Colon (tissue), 2 donors: ENCODE results near the gene REPS1.

Experiments
- FAIRE-seq: peaks from 2 replicates; lab custom pipeline; 2012; peaks lifted over from hg19 to GRCh38; lab: Jason Lieb, UNC
- donor health status: control.
- donor health status: control.

Gene REPS1

GRCh38 chr6:138926579-138926978 lies 61.5 kb downstream of the REPS1 start:
- no peak for FAIRE-seq

- FAIRE-seq: no peak
Measured at GRCh38 chr6:138925806-138926205, 62.2 kb downstream of the REPS1 start.

GRCh38 chr6:138923561-138923960 lies 64.5 kb downstream of the REPS1 start:
- FAIRE-seq: no peak

- FAIRE-seq: no peak
Measured at GRCh38 chr6:138920906-138921305, 67.1 kb downstream of the REPS1 start.

- no peak for FAIRE-seq
Measured at GRCh38 chr6:138914701-138915100, 73.4 kb downstream of the REPS1 start.

- FAIRE-seq: no peak
Measured at GRCh38 chr6:138912308-138912707, 75.7 kb downstream of the REPS1 start.

- FAIRE-seq: no peak
Measured at GRCh38 chr6:138909975-138910374, 78.1 kb downstream of the REPS1 start.

- no peak for FAIRE-seq
Measured at GRCh38 chr6:138909511-138909910, 78.5 kb downstream of the REPS1 start.

- FAIRE-seq: no peak
Measured at GRCh38 chr6:138907167-138907566, 80.9 kb downstream of the REPS1 start.

- FAIRE-seq: no peak
Measured at GRCh38 chr6:138897031-138897430, 91.0 kb downstream of the REPS1 start.

- no peak for FAIRE-seq
Measured at GRCh38 chr6:138896104-138896756, 91.8 kb downstream of the REPS1 start.

- no peak for FAIRE-seq
Measured at GRCh38 chr6:138891255-138891986, 96.6 kb downstream of the REPS1 start.

- FAIRE-seq: no peak
Measured at GRCh38 chr6:138885156-138885819, 102.8 kb downstream of the REPS1 start.

GRCh38 chr6:138882369-138883017 lies 105.6 kb downstream of the REPS1 start:
- FAIRE-seq: no peak

GRCh38 chr6:138873191-138873590 lies 114.9 kb downstream of the REPS1 start:
- no peak for FAIRE-seq

GRCh38 chr6:138869398-138869797 lies 118.7 kb downstream of the REPS1 start:
- no peak for FAIRE-seq

GRCh38 chr6:138868181-138868580 lies 119.9 kb downstream of the REPS1 start:
- no peak for FAIRE-seq

- no peak for FAIRE-seq
Measured at GRCh38 chr6:138865480-138866109, 122.5 kb downstream of the REPS1 start.

GRCh38 chr6:138864343-138864890 lies 123.6 kb downstream of the REPS1 start:
- no peak for FAIRE-seq

- FAIRE-seq: no peak
Measured at GRCh38 chr6:138863321-138863720, 124.7 kb downstream of the REPS1 start.

GRCh38 chr6:138862456-138862855 lies 125.6 kb downstream of the REPS1 start:
- FAIRE-seq: no peak

- FAIRE-seq: no peak
Measured at GRCh38 chr6:138857775-138858174, 130.3 kb downstream of the REPS1 start.
